GM20431 (cell line): ENCODE data around the gene SLC1A3.

Source experiments
- in situ Hi-C: fragments of 300-500 bp; cut with MseI, MboI; formaldehyde crosslinking; loops from one replicate; pipeline ENCODE4 v1.15.0; 2020; ENCODE audit warnings: low sequenced_read_pairs; ENCODE audit not compliant: unreplicated experiment

The SLC1A3 gene

DNA sequence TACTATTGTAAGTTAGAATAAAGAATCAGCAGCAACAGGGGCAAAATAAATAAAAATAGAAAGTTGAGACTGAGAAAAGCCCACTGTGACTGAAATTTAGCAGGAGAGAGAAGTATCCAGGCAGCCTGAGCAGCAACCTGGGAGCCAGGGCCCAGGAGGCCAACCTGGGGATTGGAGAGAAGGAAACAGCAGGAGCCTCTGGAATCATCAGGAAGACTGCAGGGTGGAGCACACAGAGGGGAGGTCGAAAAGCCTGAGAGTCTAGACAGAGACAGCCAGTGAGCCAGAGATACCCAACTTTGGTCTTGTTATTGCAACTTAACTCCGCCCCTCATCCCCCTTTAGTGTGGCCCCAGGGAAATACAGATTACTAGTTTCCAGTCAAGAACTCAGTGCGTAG, 98.6 kb downstream of the SLC1A3 start:
- in situ Hi-C loops = no loop called here

DNA sequence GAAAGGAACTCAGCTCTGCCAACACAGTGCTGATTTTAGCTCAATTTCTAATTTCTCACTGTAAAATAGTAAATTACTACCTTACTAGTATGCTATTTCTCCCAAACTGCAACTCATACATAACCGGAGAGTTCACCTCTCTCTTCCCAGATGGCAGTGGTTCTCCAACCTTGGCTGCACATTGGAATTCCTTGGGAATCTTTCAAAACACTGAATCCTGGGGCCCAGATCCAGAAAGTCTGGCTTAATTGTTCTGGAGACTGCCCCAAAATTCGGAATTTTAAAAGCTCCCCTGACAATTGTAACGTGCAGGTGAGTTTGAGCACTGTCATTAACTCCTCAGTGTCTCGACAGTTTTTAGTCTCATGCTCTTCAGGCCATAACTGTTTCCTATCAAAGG, 100.3 kb downstream of the SLC1A3 start:
- in situ Hi-C loops = no loop called here

DNA sequence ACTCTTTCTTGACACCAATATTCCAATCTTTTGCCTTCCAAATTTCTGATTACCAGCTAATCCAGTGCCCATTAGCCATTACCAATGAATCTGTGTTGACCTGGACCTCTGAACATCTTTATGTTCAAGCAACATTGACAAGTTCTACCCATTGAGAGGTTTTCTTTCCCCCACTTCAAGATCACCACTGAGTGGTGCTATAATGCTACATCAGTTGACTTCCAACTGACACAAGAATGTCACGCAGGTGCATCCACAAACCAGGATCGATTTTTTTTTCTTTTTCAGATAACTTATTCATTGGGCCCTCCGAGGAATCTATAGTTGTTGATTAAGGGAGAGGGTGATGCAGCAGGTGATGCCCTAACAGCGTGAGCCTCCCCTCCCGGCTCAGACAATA, 102.6 kb downstream of the SLC1A3 start:
- in situ Hi-C loops = no loop called here

DNA sequence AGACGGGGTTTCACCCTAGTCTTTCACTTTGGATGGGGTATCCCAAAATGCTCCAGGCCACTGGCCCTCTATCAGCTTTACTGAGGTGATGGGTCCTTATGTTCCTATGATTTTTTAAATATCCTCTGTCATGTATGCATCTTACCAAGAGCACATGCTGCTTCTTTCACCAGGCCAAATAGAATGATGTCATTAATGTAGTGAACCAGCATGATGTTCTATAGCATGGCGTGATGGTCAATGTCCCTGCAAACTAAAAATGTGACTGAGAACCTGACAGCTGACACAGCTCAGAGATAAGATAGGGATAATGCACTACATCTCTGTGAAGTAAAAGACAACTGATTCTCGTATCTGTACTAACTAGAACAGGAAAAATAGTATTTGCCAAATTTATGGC, 103.6 kb downstream of the SLC1A3 start:
- in situ Hi-C loops = no loop called here

- in situ Hi-C loops = no loop called here
Observed at GRCh38 chr5:36712706-36713105, 106.3 kb downstream of the SLC1A3 start.

DNA sequence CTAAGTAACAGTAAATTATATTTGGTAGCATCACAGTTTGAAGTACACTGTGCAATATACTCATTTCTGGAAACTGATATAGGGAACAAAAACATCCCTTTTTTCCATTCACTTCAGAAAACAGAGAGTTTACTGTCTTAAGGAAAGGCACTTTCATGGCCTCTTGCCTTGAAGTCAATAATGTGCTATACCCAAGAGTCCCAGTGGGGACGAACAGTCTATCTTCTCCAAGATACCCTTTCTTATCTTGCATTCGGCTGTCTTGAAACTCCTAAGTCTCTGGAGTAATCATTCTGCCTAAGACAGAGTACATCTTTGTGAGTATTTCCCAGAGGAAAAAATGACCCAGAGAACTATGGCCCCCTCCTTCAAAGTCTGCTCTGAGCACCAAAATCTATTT, 107.1 kb downstream of the SLC1A3 start:
- in situ Hi-C loops = no loop called here

GRCh38 chr5:36717131-36717695, 110.8 kb downstream of the SLC1A3 start:
- in situ Hi-C loops = no loop called here

DNA sequence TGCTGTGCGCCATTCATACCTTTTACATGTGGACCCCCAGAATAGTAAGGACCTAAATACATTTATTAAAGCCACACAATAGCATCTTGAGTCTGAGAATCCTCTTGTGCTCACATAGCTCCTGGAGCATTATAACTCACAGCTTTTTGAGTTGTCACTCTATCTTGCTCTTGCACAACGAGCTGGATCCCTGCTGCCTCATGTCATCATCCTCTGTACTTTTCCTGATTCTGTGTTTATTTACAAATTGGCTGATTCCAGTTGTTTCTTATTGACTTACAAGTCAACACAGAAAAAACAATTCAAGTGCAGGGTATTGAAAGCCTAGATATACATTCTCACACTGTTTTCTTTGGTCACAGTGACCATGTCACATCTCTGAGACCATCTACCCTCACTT, 112.9 kb downstream of the SLC1A3 start:
- in situ Hi-C loops = no loop called here

- in situ Hi-C loops = no loop called here
Observed at GRCh38 chr5:36720688-36721087, 114.3 kb downstream of the SLC1A3 start.

- in situ Hi-C loops = no loop called here
Observed at GRCh38 chr5:36721664-36722235, 115.3 kb downstream of the SLC1A3 start.

DNA sequence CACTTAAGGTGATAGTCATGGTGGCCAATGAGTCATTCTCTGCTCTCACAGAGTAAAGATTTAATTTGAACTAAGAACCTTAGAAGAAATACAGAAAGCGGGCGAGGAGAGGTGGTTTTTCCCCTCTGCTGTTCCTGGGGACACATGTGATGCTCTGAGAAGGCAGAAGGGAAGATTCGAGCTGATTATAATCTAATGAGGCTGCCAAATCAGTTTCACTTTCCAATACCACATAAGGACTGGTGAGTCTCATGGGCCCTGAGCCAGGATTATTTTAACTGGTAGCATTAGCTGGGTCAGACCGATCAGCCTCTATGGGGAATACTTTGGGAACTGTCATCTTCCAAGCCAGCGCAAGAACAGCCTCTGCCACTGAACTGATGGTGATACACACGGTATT, 116.5 kb downstream of the SLC1A3 start:
- in situ Hi-C loops = no loop called here

DNA sequence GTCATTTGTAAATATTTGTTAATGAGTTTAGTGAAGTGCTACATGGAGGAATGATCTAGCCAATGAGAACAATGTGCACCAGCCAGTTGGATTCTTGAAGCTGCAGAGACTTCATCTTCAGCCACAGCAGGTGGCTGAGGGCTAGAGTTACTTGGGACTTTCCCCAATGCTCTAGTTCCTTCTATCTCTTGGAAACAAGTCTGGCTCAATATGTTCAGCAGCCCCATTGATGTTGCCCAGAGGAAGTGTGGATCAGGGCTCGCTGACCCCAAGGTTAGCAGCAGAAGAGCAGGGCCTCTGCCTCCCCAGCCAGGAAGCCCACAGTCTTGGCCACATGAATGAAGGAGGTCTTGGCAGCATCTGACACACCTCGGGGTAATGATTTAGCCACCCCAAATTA, 117.5 kb downstream of the SLC1A3 start:
- in situ Hi-C loops = no loop called here

DNA sequence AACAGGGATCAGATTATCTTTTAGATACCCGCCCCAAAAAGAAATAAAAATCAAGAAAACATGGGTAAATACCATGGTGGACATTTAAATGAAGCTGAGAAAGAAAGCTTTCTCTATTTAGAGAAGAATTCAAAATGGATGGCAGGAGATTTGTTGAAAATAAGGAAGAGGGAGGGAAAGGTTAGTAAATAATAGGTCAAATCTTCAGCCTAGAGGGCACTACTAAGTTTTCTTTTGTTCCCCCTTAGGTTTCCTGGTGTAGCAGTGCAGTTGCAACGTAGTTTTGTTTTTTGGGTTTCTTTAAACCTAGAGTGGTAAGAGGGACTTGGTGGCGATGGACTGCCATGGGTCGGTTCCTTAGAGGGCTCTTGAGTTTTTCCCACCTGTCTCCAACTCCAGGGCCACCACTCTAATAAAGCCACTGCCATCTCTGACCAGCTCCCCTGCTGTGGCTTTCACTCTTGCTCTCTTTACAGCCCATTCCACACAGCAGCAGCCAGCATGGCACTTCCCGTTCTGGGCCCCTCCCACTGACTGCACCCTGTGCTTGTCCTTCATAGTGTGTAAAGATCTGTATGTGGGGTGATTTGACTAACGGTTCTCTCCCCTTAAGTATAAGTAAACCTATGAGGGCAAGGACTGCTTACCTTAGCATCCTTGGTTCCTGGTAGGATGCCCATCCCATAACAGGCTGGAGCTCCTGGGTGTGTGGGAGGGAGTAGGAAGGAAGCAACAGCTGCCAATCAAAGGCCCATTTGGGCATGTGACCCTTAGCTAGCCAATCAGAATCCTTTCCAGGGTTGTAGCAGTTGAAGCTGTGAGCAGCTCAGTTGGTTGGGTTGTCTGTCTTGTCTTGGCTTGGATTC, 118.3 kb downstream of the SLC1A3 start:
- in situ Hi-C loops = loop anchor here (25.0 kb wide), 1 partner anchor 138 kb away; no protein-coding TSS in a partner anchor

GRCh38 chr5:36726317-36726716, 119.9 kb downstream of the SLC1A3 start:
- in situ Hi-C loops = loop anchor here (25.0 kb wide), 1 partner anchor 136 kb away; no protein-coding TSS in a partner anchor

GRCh38 chr5:36726767-36727166, 120.4 kb downstream of the SLC1A3 start:
- in situ Hi-C loops = loop anchor here (25.0 kb wide), 1 partner anchor 136 kb away; no protein-coding TSS in a partner anchor

DNA sequence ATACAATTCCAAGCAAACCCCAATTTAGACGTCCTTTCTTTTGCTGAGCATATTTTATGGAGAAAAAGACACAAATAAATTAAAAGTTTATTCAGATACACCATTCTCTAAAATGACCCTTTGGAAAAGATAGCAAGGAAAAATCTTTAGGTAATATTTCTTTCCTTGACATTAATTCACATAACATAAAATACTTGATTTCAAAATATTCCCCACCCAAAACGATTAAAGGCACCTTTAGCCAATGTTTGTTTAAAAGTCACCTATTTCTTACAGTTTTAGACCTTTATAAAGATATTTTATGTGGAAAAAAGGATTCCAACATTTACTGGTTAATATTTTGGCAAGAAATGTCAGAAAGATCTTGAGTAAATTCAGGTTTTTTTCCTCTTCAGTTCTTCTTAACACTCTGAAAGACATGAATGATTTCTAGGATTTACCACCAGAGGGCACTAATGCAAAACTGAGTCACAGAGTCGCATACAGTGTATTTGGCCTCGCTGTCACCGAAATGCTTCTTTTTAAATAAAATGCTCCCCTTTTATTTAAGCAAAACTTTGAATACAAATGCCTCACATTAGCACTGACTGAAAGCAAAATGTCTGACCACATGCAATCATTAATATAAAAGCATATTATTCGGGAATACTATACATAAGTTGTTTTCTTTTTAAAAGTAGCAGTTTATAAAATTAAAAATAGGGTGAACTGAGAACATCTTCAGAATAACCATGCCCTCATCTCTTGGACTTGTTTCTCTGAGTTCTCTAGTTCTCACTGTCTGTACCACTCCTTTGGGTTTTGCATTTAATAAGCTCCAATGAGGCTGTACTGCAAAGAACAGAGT, 122.5 kb downstream of the SLC1A3 start:
- in situ Hi-C loops = loop anchor here (25.0 kb wide), 1 partner anchor 133 kb away; no protein-coding TSS in a partner anchor

DNA sequence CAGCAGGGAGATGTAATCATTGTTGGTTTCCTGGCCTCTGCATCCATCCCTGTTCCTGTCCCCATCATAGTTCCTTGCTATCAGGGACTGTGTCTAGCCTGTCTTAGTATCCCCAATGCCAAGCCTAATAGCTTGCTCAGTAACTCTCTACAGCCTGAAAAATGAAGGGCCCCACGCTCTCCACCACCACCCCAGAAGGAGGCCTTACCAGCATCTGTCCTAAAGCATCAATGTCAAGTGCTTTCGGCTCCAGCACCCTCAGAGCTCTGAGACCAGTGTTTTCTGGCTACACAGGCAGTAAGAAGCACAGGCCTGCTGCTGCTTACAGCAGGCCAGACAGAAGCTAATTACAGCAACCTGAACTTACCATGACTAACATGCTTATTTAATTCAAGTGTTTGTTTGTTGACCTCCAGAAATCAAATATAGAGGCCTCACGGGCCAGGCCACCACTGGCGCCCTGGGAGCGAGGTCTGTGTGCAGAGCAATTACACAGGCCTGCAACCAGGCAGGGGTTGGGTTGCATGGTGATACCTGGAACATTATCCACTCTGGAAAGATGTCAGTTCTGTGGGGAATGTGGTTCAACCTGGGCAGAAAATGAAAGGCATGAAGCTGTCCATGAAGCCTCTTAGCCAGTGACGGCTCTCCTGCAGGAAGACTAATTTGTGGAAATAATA, 124.3 kb downstream of the SLC1A3 start:
- in situ Hi-C loops = loop anchor here (25.0 kb wide), 1 partner anchor 132 kb away; no protein-coding TSS in a partner anchor

DNA sequence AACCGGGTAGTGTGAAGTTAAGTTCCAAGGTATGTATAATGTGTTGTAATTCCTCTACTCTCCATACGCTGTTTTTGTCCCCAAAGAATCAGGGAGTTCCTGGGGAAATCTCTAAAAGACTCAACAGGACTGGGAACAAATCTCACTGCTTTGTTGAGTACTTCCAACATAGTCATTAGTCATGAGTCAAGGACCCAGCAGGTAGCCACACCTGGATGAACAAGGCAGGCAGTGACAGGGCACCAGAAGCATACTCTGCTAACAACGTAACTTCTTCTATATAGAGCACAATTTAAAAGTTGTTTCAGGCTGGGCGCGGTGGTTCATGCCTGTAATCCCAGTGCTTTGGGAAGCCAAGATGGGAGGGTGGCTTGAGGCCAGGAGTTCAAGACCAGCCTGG, 126.8 kb downstream of the SLC1A3 start:
- in situ Hi-C loops = loop anchor here (25.0 kb wide), 1 partner anchor 129 kb away; no protein-coding TSS in a partner anchor

DNA sequence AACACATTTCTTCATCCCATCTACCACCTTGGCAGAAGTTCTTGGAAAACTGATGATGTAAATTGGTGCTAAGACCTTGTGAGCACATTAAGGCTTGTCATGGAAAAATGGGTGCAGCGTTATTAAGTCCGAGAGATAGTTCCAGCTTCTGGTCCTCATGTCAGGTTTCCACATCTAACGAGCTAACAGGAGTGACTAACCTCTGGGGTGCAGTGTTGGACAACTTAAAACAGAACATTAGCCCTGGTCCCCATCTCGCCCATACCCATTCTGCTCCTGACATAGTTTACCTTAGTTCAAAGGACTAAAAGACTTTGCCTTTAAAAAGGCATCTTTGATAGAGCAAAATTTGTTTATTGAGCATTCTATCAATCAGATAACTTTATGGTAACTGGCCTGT, 128.0 kb downstream of the SLC1A3 start:
- in situ Hi-C loops = loop anchor here (25.0 kb wide), 1 partner anchor 128 kb away; no protein-coding TSS in a partner anchor
